Glomerular visceral epithelial cell (primary cell): ENCODE measurements around the gene LRPAP1.
"Not testable (repeated sequence)": the region's sequence is repeated elsewhere in the genome, so short reads cannot be mapped to it uniquely, and the experiment has no call there.

ENCODE experiments used
- DNase-seq: peaks from one replicate; pipeline ENCODE4 v3.0.0-alpha.2; 2016; ENCODE audit errors: extremely low spot score

The LRPAP1 gene

GRCh38 chr4:3460926-3461325 is 71.3 kb downstream of the LRPAP1 start:
- DNase-seq: no peak

GRCh38 chr4:3459156-3459555 is 73.1 kb downstream of the LRPAP1 start:
- DNase-seq: not testable (repeated sequence)

- no peak for DNase-seq
Measured at GRCh38 chr4:3458371-3458770, 73.9 kb downstream of the LRPAP1 start.

GRCh38 chr4:3455596-3455995 is 76.6 kb downstream of the LRPAP1 start:
- DNase-seq: not testable (repeated sequence)
